Upper lobe of left lung (tissue), 6 donors: ENCODE results near the gene MYZAP. TPM values are rescaled to one million over a fixed set of nuclear protein-coding genes. Genes with fewer than 3 reads are reported as not detected.

Experiments used
- ATAC-seq, 2 donors: fragments of 200-7000 bp; cut with Tn5 transposase; one replicate each; pipeline ENCODE4 v1.9.1; 2022; ENCODE audit warnings: mild to moderate bottlenecking in 2 of 2, moderate library complexity in 2 of 2; ENCODE audit not compliant: low FRiP score in 2 of 2
- DNase-seq, 2 donors: peaks; one replicate each; pipeline ENCODE4 v3.0.0-alpha.2; 2019 to 2020
- H3K27ac ChIP-seq, 4 donors: fragments of 200-600 bp; sonication (generic); one replicate each; pipeline ENCODE4 v1.5.1; 2016 to 2019
- H3K27me3 ChIP-seq, 4 donors: fragments of 200-600 bp; sonication (generic); one replicate each; pipeline ENCODE4 v1.5.1; 2017 to 2019
- H3K36me3 ChIP-seq, 4 donors: fragments of 200-600 bp; sonication (generic); one replicate each; pipeline ENCODE4 v1.5.1; 2016 to 2019
- H3K4me1 ChIP-seq, 4 donors: fragments of 200-600 bp; sonication (generic); one replicate each; pipeline ENCODE4 v1.5.1; 2018 to 2019
- H3K4me3 ChIP-seq, 4 donors: fragments of 200-600 bp; sonication (generic); one replicate each; pipeline ENCODE4 v1.5.1; 2017 to 2019; ENCODE audit warnings: mild to moderate bottlenecking in 2 of 4, moderate library complexity in 1 of 4
- H3K9me3 ChIP-seq, 4 donors: fragments of 200-600 bp; sonication (generic); one replicate each; pipeline ENCODE4 v1.5.1; 2018 to 2019
- EP300 ChIP-seq, 4 donors: sonication (generic); formaldehyde crosslinking; IDR thresholded peaks; one replicate each; pipeline ENCODE4 v1.5.1; 2017; ENCODE audit warnings: antibody characterized with exemption in 4 of 4, control low read depth in 2 of 4
- POLR2A ChIP-seq, 4 donors: fragments of 450-650 bp; IDR thresholded peaks; one replicate each; pipeline ENCODE4 v1.5.1; 2016 to 2017; ENCODE audit warnings: antibody characterized with exemption in 4 of 4, mild to moderate bottlenecking in 2 of 4
- POLR2AphosphoS5 ChIP-seq, 2 donors: sonication (generic); formaldehyde crosslinking; IDR thresholded peaks; one replicate each; pipeline ENCODE4 v1.5.1; 2017; ENCODE audit warnings: antibody characterized with exemption in 2 of 2
- WGBS, 2 donors: methylation state at CpG; one replicate each; pipeline ENCODE4 v1.1.5; 2017 to 2018; 5-methylcytosine and 5-hydroxymethylcytosine counted together
- total RNA-seq, 6 donors: library from RNA; depleted of rRNA in 4 of 6; stranded (reverse); fragments of >200 nt in 4 of 6; gene quantifications; one replicate each; pipeline versions ENCODE4 v1.1.0 to v1.2.1, GENCODE V29; 2016 to 2021
- TF ChIP-seq, protein P1 (sequence below), 6 experiments: fragments of 450-650 bp in 4 of 6; fragments of 200-600 bp in 2 of 6; sonication (generic) in 2 of 6; IDR thresholded peaks; one replicate each; pipeline ENCODE4 v1.5.1; 2016 to 2019; ENCODE audit warnings: antibody characterized with exemption in 6 of 6
- donor health status: DM: no; HTN: no; CAD: no; lungs with moderate emphysema.
- donor health status: DM: no; HTN: yes; CAD: no; lungs with severe emphysema.

MYZAP gene
- total RNA-seq, 6 donors from 2014 or later, result 22.0 to 54.3 (median 30.4) TPM

DNA sequence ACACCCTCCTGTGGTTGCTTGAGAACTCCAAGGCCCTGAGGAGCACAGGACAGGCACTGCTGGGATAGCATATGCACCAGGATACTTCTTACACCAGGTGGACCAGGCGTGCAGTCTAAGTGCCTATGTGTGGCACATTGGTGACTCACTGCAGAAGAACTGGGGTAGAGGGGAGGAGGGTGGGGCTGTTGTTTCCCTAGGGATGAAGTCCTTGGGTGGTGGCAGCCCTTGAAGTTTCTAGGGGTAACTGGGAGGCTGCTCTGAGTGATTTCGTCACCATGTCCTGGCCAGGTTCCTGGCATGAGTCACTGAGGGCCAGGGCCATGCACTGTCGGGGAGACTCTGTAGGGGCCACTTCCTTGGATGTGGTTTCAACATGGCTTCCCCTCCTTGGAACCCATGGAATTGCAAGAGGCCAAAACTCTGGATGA is 15.9 kb downstream of the MYZAP start:
- peak in 1 of 4 donors; percentile 42 for TF ChIP-seq EP300 (IDR thresholded peaks at IDR 0.05)
- TF ChIP-seq POLR2A (IDR thresholded peaks at IDR 0.05), result no peak
- TF ChIP-seq, protein P1, sequence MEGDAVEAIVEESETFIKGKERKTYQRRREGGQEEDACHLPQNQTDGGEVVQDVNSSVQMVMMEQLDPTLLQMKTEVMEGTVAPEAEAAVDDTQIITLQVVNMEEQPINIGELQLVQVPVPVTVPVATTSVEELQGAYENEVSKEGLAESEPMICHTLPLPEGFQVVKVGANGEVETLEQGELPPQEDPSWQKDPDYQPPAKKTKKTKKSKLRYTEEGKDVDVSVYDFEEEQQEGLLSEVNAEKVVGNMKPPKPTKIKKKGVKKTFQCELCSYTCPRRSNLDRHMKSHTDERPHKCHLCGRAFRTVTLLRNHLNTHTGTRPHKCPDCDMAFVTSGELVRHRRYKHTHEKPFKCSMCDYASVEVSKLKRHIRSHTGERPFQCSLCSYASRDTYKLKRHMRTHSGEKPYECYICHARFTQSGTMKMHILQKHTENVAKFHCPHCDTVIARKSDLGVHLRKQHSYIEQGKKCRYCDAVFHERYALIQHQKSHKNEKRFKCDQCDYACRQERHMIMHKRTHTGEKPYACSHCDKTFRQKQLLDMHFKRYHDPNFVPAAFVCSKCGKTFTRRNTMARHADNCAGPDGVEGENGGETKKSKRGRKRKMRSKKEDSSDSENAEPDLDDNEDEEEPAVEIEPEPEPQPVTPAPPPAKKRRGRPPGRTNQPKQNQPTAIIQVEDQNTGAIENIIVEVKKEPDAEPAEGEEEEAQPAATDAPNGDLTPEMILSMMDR (IDR thresholded peaks at IDR 0.05), result peak in 3 of 6 experiments; percentile 4 to 26 (median 7)
- peak; percentile 28 to 50 for TF ChIP-seq POLR2AphosphoS5 (IDR thresholded peaks at IDR 0.05)
- ATAC-seq, result peak; percentile 62 to 90
- peaks cover 0 to 18% (median 2%) of the 10 kb centered on the region in 4 donors for H3K36me3 ChIP-seq
- DNase-seq, result peak in 1 of 2 donors; percentile 93
- H3K27ac ChIP-seq, result peak overlapping the region; percentile 28 to 80 (median 52)
- H3K4me1 ChIP-seq, result peaks cover 19 to 30% (median 23%) of the 10 kb centered on the region in 4 donors
- H3K27me3 ChIP-seq, result no peaks in the 10 kb centered on the region
- WGBS, 2 donors, result 57 to 61% methylated on average over 2 to 3 of the region's 3 CpGs
- H3K4me3 ChIP-seq, result no peak overlapping the region
- H3K9me3 ChIP-seq, result no peaks in the 10 kb centered on the region

DNA sequence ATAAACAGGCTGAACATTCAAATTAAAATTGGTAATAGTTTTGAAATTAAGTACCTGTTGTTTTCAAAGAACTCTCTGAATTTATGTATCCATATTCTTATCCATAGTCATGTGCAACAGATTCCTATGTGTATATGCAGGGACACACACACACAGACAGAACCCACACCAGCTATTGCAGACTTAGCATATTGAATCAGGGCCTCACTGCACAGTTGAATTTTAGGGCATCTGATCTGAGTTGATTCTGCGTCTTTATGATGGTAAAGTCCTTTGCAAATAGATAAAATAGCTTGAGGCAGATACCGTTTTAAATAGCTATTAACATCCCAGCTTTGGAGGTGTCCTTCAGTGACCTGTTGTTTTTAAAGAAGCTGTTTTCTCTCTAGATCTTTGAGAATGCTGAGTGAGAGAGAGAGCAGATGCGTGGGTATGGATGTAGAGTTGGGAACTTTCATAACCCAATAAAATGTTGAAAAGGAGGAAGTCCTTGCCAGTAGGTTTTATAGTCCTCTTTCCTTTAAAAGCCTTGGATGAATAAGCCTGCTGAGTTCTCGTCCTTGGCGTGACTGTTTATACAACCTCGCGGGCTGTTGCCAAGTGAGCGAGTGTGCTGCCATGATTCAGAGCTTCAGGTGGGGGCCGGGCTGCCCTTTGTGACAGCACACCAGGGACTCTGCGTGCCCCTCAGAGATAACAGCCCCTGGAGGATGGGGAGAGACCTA is 18.3 kb downstream of the MYZAP start:
- Histone ChIP-seq H3K9me3 (no peaks in the 10 kb centered on the region), H3K27me3 (no peaks in the 10 kb centered on the region), H3K36me3 (peaks cover 0 to 9% (median 0%) of the 10 kb centered on the region in 4 donors), H3K27ac (peak overlapping the region in 3 of 4 donors; percentile 49 to 64 (median 62)), H3K4me3 (no peak overlapping the region), H3K4me1 (peaks cover 15 to 30% (median 20%) of the 10 kb centered on the region in 4 donors)
- 45 to 55% methylated on average over 10 of the region's 10 CpGs for WGBS, 2 donors
- TF ChIP-seq POLR2AphosphoS5 (IDR thresholded peaks at IDR 0.05) (peak; percentile 21 to 24), POLR2A (IDR thresholded peaks at IDR 0.05) (no peak)
- TF ChIP-seq, protein P1 (IDR thresholded peaks at IDR 0.05), result no peak
- DNase-seq, result peak in 1 of 2 donors; percentile 29
- ATAC-seq, result peak in 1 of 2 donors; percentile 34

DNA sequence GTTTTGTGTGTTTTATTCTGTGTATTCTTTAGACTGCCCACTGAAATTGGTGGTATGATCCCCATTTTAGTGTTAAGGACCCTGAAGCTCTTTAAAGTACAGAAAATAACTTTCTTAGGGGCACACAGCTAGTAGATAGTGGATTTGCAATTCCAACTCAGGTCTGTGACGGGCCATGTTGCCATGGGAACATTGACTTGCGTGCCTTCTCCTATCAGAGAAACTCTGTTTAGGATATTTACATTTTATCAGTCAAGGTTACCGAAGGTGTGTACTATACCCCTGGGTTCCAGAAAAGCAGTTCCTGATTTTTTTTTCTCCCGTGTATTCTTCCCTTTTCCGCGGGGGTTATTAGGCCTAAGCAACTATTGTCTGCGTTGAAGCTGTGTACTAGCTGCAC is 19.4 kb downstream of the MYZAP start:
- Histone ChIP-seq H3K4me3 (no peak overlapping the region), H3K27ac (peak overlapping the region in 3 of 4 donors; percentile 22 to 64 (median 62)), H3K9me3 (no peaks in the 10 kb centered on the region), H3K27me3 (no peaks in the 10 kb centered on the region), H3K36me3 (no peaks in the 10 kb centered on the region), H3K4me1 (peaks cover 19 to 34% (median 25%) of the 10 kb centered on the region in 4 donors)
- 75 to 77% methylated on average over 7 of the region's 7 CpGs for WGBS, 2 donors
- DNase-seq (no peak), ATAC-seq (no peak)
- no peak for TF ChIP-seq EP300 (IDR thresholded peaks at IDR 0.05)
- no peak for TF ChIP-seq POLR2A (IDR thresholded peaks at IDR 0.05)
- TF ChIP-seq POLR2AphosphoS5 (IDR thresholded peaks at IDR 0.05), result no peak
- TF ChIP-seq, protein P1 (IDR thresholded peaks at IDR 0.05), result no peak

DNA sequence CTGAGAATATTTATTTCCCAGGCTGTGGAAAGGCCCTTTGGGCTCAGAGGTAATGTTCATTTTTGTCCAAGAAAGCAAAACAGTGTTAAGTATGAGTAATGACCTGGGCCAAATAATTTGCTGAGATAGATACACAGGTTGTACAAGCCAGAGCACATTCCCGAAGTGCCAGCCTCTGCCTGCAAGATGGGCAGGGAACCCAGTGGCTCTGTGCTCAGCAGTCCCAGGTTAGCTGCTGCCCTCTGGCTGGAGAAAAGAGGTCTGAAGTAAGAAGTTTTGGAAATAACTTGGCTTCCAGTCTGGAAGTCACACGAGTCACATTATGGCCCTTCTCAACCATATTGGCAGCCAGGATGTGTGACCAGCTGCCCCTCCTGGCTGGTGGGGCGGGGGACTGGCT is 20.2 kb downstream of the MYZAP start:
- Histone ChIP-seq H3K27ac (peak overlapping the region in 3 of 4 donors; percentile 22 to 64 (median 62)), H3K27me3 (no peaks in the 10 kb centered on the region), H3K4me3 (no peak overlapping the region), H3K9me3 (no peaks in the 10 kb centered on the region), H3K4me1 (peaks cover 18 to 31% (median 24%) of the 10 kb centered on the region in 4 donors), H3K36me3 (no peaks in the 10 kb centered on the region)
- peak in 1 of 2 donors; percentile 73 for DNase-seq
- TF ChIP-seq POLR2AphosphoS5 (IDR thresholded peaks at IDR 0.05) (no peak), EP300 (IDR thresholded peaks at IDR 0.05) (no peak), POLR2A (IDR thresholded peaks at IDR 0.05) (no peak)
- TF ChIP-seq, protein P1 (IDR thresholded peaks at IDR 0.05), result peak in 3 of 6 experiments; percentile 36 to 56 (median 37)
- WGBS, 2 donors, result 49 to 56% methylated on average over 3 of the region's 3 CpGs
- ATAC-seq, result peak; percentile 47 to 67
